Lung (tissue), 12 donors: ENCODE data around the gene EPB41L2. TPM values are rescaled to one million over a fixed set of nuclear protein-coding genes. Genes with fewer than 3 reads are reported as not detected.
"Not testable (repeated sequence)": the region's sequence is repeated elsewhere in the genome, so short reads cannot be mapped to it uniquely, and the experiment has no call there.

ENCODE experiments used
- ATAC-seq: fragments of 200-7000 bp; cut with Tn5 transposase; one replicate; pipeline ENCODE4 v1.9.1; 2020; ENCODE audit warnings: moderate number of reproducible peaks; ENCODE audit not compliant: insufficient read depth, low FRiP score
- DNase-seq, 3 donors: peaks; one replicate each; pipeline ENCODE4 v3.0.0-alpha.2; 2013 to 2017
- H3K27ac ChIP-seq, 2 donors: one replicate each; pipeline ENCODE4 v1.5.1; 2013; ENCODE audit warnings: mild to moderate bottlenecking in 2 of 2, moderate library complexity in 2 of 2, control low read depth in 1 of 2, inconsistent platforms in 1 of 2, low read depth in 1 of 2, low read length in 1 of 2
- H3K27me3 ChIP-seq, 3 donors: one replicate each; pipeline ENCODE4 v1.5.1; 2013; ENCODE audit warnings: low read length in 2 of 3; ENCODE audit not compliant: control insufficient read depth in 3 of 3, insufficient read depth in 3 of 3
- H3K36me3 ChIP-seq, 4 donors: one replicate each; pipeline ENCODE4 v1.5.1; 2013; ENCODE audit warnings: low read length in 4 of 4, mild to moderate bottlenecking in 1 of 4, moderate library complexity in 1 of 4; ENCODE audit not compliant: control insufficient read depth in 4 of 4, insufficient read depth in 4 of 4
- H3K4me1 ChIP-seq, 5 donors: one replicate each; pipeline ENCODE4 v1.5.1; 2013; ENCODE audit warnings: low read length in 5 of 5, mild to moderate bottlenecking in 2 of 5, moderate library complexity in 1 of 5; ENCODE audit not compliant: control insufficient read depth in 5 of 5, insufficient read depth in 5 of 5
- H3K4me3 ChIP-seq: one replicate; pipeline ENCODE4 v1.5.1; 2013; ENCODE audit warnings: mild to moderate bottlenecking, control low read depth, moderate library complexity
- H3K9ac ChIP-seq, 2 donors: one replicate each; pipeline ENCODE4 v1.5.1; 2013; ENCODE audit warnings: low read length in 2 of 2, control low read depth in 1 of 2; ENCODE audit not compliant: insufficient read depth in 1 of 2
- H3K9me3 ChIP-seq, 4 donors: one replicate each; pipeline ENCODE4 v1.5.1; 2013; ENCODE audit warnings: low read length in 3 of 4, mild to moderate bottlenecking in 1 of 4, moderate library complexity in 1 of 4; ENCODE audit not compliant: control insufficient read depth in 4 of 4, insufficient read depth in 3 of 4
- CTCF ChIP-seq: IDR thresholded peaks from 2 replicates; pipeline ENCODE4 v1.5.1; 2012; ENCODE audit warnings: mild to moderate bottlenecking; ENCODE audit errors: control extremely low read depth, extremely low read depth
- WGBS, 2 donors: extraction: QIAGEN DNeasy Blood & Tissue Kit; methylation state at CpG; one replicate each; pipeline ENCODE4 v1.1.7; 2013; 5-methylcytosine and 5-hydroxymethylcytosine counted together
- polyA plus RNA-seq, 2 donors: library from polyadenylated mRNA; stranded (reverse); fragments of 200-250 nt; gene quantifications; one replicate each; pipeline ENCODE4 v1.2.1, GENCODE V29; 2013
- total RNA-seq, 2 donors: library from RNA; depleted of rRNA in 1 of 2; stranded (reverse); fragments of >200 nt in 1 of 2; gene quantifications; one replicate each; pipeline ENCODE4 v1.2.1, GENCODE V29; 2014 to 2021
- donor health status: control.
- donor health status: control.
- donor health status: Bipolar disorder and iron deficiency.
- donor health status: healthy.
- donor health status: DM: yes; HTN: yes; CAD: no.

Gene EPB41L2
- total and polyA plus RNA-seq, 4 donors = 21.9 to 265 (median 52.7) TPM

DNA sequence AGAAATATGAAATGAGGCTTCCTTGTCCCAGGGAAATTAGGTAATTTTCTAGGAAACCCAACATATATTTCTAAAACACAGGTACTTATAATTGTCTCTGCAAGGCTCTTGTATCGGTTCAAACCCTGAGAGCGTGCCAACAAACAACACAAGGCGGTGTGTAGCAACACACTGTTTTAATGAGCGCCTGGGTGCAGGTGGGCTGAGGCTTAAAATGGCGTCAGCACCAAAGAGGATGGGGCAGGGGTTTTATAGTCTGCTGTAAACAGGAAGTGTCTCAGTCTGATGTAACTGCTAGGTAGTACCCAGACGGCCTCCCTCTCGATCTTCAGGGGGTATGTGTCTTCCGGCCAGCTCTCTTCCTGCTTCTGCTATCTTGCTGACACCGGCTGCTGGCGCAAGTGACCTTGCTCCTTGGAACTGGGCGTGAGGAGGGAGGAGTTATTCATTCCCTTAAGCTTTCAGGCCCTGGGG lies 69.7 kb downstream of the EPB41L2 start:
- no peak overlapping the region for H3K9ac ChIP-seq
- WGBS, 2 donors = 72 to 80% methylated on average over 11 of the region's 11 CpGs
- H3K4me3 ChIP-seq = no peak overlapping the region
- ATAC-seq (no peak), DNase-seq (no peak)
- no peak for TF ChIP-seq CTCF
- H3K36me3 ChIP-seq = no peaks in the 10 kb centered on the region
- H3K9me3 ChIP-seq = no peaks in the 10 kb centered on the region
- H3K27ac ChIP-seq = no peak overlapping the region
- H3K4me1 ChIP-seq = peaks cover 3 to 34% (median 4%) of the 10 kb centered on the region in 5 donors
- H3K27me3 ChIP-seq = no peaks in the 10 kb centered on the region

DNA sequence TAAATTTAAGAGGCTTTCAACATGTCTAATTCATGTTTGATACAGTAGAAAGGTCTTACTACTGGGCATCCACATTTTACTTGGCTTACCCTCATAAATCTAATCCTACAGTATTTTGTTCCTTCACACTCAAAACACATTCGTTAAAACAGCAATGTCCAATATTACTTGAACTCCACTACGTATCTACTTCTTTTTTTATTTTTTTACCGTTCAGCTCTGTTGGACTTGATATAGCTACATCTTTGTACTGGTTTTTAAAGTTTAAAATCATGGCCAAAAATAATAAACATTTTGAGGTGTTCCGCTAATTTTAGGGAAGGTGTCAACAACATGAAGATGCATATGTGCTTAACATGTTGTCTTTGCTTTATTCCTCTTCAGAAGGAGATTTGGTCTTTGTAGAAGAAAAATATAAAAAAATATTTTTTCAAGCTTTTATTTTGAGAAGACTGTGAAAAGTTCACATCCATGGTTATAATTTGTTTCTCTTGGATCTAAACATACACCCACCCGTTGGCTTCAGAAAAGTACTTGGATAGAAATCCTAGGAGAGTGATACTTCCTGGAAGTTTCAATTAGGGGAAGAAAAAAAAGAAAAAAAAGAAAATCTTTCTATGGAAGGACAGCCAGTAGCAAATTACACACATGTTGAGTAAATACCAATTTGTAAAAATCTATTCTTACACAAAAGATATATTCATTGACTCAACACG lies 71.5 kb downstream of the EPB41L2 start:
- Histone ChIP-seq H3K9ac (no peak overlapping the region), H3K9me3 (no peaks in the 10 kb centered on the region), H3K36me3 (no peaks in the 10 kb centered on the region), H3K27me3 (no peaks in the 10 kb centered on the region), H3K27ac (no peak overlapping the region), H3K4me3 (no peak overlapping the region), H3K4me1 (peaks cover 0 to 22% (median 4%) of the 10 kb centered on the region in 5 donors)
- ATAC-seq (no peak), DNase-seq (peak in 2 of 3 donors; percentile 47 to 69)
- TF ChIP-seq CTCF = no peak
- WGBS, 2 donors = 80 to 85% methylated on average over 6 of the region's 6 CpGs

GRCh38 chr6:130987539-130987938 lies 75.5 kb downstream of the EPB41L2 start:
- H3K27ac ChIP-seq, ATAC-seq, H3K27me3 ChIP-seq, H3K9me3 ChIP-seq, H3K36me3 ChIP-seq, H3K9ac ChIP-seq, H3K4me3 ChIP-seq, DNase-seq: not testable (repeated sequence)
- 97 to 98% methylated on average over 5 of the region's 5 CpGs for WGBS, 2 donors
- peaks cover 0 to 18% (median 0%) of the 10 kb centered on the region in 5 donors for H3K4me1 ChIP-seq

DNA sequence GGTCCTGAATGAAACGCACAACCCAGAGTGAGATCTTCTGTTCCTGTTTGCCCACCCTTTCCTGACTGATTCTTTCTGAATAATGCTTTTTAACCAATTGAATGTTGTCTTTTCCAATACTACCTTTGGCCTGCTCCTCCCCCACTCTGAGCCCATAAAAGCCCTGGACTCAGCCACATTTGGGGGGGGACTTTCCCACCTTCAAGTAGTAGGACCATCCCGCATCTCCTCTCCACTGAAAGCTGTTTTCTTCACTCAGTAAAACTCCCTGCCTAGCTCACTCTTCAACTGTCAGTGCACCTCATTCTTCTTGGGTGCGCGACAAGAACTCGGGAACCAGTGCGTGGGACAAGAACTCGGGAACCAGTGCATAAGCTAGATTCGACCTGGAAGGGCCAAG lies 77.9 kb downstream of the EPB41L2 start:
- Histone ChIP-seq H3K4me3 (no peak overlapping the region), H3K27me3 (no peaks in the 10 kb centered on the region), H3K27ac (no peak overlapping the region), H3K4me1 (peaks cover 0 to 31% (median 6%) of the 10 kb centered on the region in 5 donors), H3K9ac (no peak overlapping the region), H3K36me3 (no peaks in the 10 kb centered on the region), H3K9me3 (peaks cover 0 to 6% (median 2%) of the 10 kb centered on the region in 4 donors)
- DNase-seq (no peak), ATAC-seq (no peak)
- TF ChIP-seq CTCF = no peak
- WGBS, 2 donors = 96 to 97% methylated on average over 8 of the region's 8 CpGs
